KOPT-K1 (cell line): ENCODE data around the gene DYNLT4.
A peak's percentile ranks its signal among the peaks of the same experiment; 100 is the strongest.
"Not testable (repeated sequence)": the region's sequence is repeated elsewhere in the genome, so short reads cannot be mapped to it uniquely, and the experiment has no call there.

Experiments
- H3K27ac ChIP-seq: fragments of 200-600 bp; sonication (generic); 2 replicates; pipeline ENCODE4 v1.5.1; 2016; ENCODE audit warnings: antibody characterized with exemption, mild to moderate bottlenecking, low read depth, low read length; ENCODE audit not compliant: poor library complexity, severe bottlenecking
- H3K36me3 ChIP-seq: fragments of 200-600 bp; sonication (generic); 2 replicates; pipeline ENCODE4 v1.5.1; 2017; ENCODE audit warnings: antibody characterized with exemption, mild to moderate bottlenecking, low read length, moderate library complexity; ENCODE audit not compliant: insufficient read depth
- H3K9me3 ChIP-seq: fragments of 200-600 bp; sonication (generic); 2 replicates; pipeline ENCODE4 v1.5.1; 2017; ENCODE audit warnings: antibody characterized with exemption, low read length, mild to moderate bottlenecking; ENCODE audit not compliant: insufficient read depth, poor library complexity, severe bottlenecking

DYNLT4 gene

DNA sequence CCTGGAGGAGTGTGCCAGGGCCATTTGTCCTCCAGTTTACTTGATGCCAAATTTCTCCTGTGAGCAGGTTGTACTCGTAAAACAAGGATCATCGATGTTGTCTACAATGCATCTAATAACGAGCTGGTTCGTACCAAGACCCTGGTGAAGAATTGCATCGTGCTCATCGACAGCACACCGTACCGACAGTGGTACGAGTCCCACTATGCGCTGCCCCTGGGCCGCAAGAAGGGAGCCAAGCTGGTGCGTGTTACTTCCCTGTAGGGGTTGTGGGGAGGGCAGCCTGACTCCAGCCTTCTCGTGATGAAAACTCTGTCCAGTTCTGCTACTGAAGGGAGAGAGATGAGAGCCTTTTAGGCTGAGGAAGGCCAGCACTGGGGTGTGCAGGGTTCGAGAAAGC is 29.6 kb downstream of the DYNLT4 start:
- peak overlapping the region; percentile 76 for H3K27ac ChIP-seq
- H3K9me3 ChIP-seq: no peaks in the 10 kb centered on the region
- peaks cover 61% of the 10 kb centered on the region for H3K36me3 ChIP-seq

DNA sequence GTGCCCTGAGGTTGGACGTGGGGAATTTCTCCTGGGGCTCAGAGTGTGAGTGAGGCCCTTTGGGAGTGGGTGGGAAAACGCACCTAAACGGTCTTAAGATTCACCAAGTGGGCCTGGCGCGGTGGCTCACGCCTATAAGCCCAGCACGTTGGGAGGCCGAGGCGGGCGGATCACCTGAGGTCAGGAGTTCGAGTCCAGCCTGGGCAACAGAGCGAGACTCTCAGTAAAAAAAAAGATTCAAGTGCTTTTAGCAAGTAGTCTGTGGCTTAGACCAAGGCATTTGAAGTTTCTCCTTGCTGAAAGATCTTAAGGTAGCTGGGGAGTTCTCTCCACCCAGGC is 30.5 kb downstream of the DYNLT4 start:
- H3K9me3 ChIP-seq: no peaks in the 10 kb centered on the region
- peaks cover 55% of the 10 kb centered on the region for H3K36me3 ChIP-seq
- H3K27ac ChIP-seq: peak overlapping the region; percentile 76

DNA sequence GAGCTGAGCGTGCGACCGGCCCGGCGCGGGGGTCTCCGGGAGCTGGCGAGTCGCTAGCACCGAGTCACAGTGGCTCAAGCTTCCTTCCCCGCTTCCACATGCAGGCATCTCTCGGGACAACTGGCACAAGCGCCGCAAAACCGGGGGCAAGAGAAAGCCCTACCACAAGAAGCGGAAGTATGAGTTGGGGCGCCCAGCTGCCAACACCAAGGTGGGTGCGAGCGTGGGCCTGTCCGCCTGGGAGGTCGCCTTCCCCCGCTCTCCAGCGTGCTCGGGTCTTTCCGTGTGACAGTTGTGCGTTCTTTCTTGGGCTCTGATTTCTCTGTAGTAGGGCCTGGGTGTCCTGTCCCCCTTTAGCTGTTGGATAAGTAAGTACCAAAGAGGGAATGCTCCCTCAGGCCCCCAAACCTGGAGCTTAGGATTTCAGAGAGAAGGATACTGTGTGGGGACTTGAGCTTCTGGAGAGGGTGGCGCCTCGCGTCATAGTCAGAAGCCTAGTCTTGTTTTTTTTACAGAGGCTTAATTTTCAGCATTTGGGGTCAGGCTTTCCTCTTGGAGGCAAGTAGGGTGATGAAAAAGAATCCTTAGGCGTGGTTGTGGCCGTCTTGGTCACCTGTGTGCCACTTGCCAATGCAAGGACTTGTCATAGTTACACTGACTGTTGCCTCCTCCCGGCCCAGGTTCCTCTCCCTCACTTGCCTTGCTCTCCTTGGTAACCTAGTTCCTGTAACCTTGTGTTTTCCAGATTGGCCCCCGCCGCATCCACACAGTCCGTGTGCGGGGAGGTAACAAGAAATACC is 31.0 kb downstream of the DYNLT4 start:
- Histone ChIP-seq H3K9me3 (no peaks in the 10 kb centered on the region), H3K27ac (peak overlapping the region; percentile 76), H3K36me3 (peaks cover 49% of the 10 kb centered on the region)

DNA sequence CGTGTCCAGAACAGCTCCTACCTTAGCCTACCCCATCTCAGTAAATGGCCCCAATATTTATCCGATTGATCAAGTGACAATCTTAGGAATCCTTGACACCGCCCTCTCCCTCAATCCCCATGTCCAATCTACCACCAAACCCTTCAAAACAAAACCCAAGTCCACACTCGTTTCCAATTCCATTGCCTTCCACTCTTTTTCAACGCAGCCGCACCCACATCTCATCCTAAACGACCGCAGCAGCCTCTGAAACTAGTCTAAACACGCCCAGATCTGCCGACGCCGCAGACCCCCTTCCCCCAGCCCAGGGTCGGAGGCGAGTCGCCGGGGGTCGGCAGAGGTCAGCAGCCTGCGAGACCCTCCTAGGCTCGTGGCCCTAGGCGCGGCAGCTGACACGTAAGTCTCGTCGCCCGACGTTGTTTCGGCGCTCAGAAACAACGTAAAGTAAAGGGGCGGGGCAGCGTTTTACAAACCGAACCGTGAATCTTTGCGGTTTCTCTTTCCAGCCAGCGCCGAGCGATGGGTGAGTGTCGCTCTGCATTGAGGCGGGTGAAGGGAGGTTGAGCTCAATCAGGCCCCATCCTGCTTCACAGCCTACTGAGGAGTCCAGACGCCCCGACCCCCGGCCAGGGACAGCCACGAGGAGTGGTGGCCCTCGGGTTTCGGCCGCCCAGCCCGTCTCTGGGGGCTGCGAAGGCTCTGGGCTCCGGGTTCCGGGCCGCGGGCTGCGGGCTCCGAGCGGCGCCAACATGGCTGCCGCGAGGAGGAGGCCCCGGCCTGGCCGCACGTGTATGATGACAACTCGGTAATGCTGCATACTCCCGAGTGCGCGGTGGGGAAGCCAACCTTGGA is 31.8 kb downstream of the DYNLT4 start, which contains the start of gene RPS8:
Gene RPS8 (plus strand): TSS at position 463 of the 852 bp plus-strand sequence. CDS start 57 bp downstream, at position 520.
- Histone ChIP-seq H3K36me3 (peaks cover 41% of the 10 kb centered on the region), H3K27ac (peak within 1 kb of the TSS; percentile 76), H3K9me3 (no peaks in the 10 kb centered on the region)

DNA sequence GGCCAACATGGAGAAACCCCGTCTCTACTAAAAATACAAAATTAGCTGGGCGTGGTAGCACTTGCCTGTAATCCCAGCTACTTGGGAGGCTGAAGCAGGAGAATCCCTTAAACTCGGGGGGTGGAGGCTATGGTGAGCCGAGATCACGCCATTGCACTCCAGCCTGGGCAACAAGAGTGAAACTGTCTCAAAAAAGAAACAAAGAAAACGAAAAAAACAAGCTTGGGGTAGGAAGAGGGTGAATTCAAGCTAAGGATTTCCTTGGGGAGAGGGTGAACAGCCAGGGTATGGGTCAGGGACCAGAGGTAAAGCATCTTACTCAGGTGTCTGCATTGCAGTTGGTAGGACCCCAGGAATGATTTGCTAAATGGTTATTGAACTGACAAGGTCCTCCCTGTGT is 40.7 kb downstream of the DYNLT4 start:
- peaks cover 79% of the 10 kb centered on the region for H3K36me3 ChIP-seq
- H3K27ac ChIP-seq, H3K9me3 ChIP-seq: not testable (repeated sequence)

DNA sequence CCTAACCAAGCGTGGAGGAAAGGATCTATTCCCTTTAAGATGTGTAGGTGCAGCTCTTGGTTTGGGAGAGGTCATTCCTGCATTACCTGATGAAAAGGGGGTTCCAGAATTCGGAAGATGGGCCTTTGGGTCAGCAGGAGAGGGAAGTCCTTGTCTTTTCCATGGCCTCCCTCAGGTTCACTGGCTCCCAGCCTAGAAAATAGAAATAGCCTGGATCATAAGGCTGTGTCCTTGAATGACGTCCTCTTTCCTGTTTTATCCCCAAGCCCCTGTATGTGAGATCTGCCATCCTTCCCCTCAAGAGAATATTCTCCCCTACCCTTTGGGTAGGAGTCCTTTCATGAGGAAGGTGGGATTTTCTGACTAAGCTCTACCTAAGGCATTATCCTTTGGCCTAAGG is 46.3 kb downstream of the DYNLT4 start:
- Histone ChIP-seq H3K36me3 (peaks cover 100% of the 10 kb centered on the region), H3K27ac (no peak overlapping the region), H3K9me3 (no peaks in the 10 kb centered on the region)

DNA sequence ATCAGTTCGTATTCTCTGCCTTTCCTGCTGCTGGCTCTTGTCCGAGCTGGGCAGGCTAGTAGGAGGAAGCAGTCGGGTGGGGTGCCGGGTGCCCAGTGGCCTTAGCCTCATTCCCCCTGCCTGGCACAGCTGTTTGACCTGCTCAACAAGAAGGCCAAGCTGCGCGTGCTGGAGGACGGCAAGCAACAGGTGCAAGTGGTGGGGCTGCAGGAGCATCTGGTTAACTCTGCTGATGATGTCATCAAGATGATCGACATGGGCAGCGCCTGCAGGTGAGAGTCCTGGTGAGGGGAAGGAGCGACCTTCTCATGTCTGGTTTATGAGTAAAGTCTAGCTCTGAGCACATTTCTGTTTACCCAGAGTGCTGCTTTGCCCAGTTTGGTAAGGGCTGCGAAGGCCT is 48.1 kb downstream of the DYNLT4 start:
- H3K9me3 ChIP-seq: no peaks in the 10 kb centered on the region
- no peak overlapping the region for H3K27ac ChIP-seq
- H3K36me3 ChIP-seq: peaks cover 100% of the 10 kb centered on the region

DNA sequence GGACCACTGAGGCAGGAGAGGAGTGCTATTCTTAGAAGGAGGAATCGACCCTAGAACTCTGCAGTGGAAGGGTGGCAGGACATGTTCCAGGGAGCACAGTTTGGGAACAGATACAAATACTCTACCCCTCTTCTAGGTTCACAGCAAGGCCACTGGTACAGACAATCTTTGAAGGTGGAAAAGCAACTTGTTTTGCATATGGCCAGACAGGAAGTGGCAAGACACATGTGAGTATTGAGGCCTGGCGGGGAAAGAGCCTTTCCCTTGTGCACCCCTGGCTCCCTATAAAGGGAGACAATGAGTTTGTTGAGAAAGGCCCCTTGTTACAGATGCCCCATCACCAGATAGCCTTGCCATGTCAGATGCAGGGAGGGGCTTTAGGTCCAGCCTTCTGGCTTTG is 49.7 kb downstream of the DYNLT4 start:
- peaks cover 100% of the 10 kb centered on the region for H3K36me3 ChIP-seq
- H3K9me3 ChIP-seq: no peaks in the 10 kb centered on the region
- peak overlapping the region; percentile 9 for H3K27ac ChIP-seq
